Heart right ventricle (tissue), 16 donors: Measurements from ENCODE around the gene DCHS2. TPM values are rescaled to one million over a fixed set of nuclear protein-coding genes. Genes with fewer than 3 reads are reported as not detected.

Experiments
- ATAC-seq, 8 donors: fragments of 200-7000 bp; cut with Tn5 transposase; one replicate each; pipeline ENCODE4 v1.9.1; 2020; ENCODE audit warnings: mild to moderate bottlenecking in 8 of 8, moderate library complexity in 8 of 8, moderate number of reproducible peaks in 1 of 8
- DNase-seq, 2 donors: peaks; one replicate each; pipeline ENCODE4 v3.0.0-alpha.2; 2020
- H3K27ac ChIP-seq, 10 donors: fragments of 200-600 bp; sonication (generic) in 2 of 10; one replicate each; pipeline versions ENCODE4 v1.5.0 to v1.8.0; 2020 to 2022; ENCODE audit warnings: mild to moderate bottlenecking in 3 of 10
- H3K27me3 ChIP-seq, 7 donors: fragments of 200-600 bp; one replicate each; pipeline ENCODE4 v1.8.0; 2021 to 2022; ENCODE audit warnings: mild to moderate bottlenecking in 2 of 7
- H3K36me3 ChIP-seq, 9 donors: fragments of 200-600 bp; sonication (generic) in 1 of 9; one replicate each; pipeline versions ENCODE4 v1.5.0 to v1.8.0; 2020 to 2022; ENCODE audit warnings: mild to moderate bottlenecking in 2 of 9
- H3K4me1 ChIP-seq, 9 donors: fragments of 200-600 bp; sonication (generic) in 1 of 9; one replicate each; pipeline versions ENCODE4 v1.5.0 to v1.8.0; 2020 to 2022; ENCODE audit warnings: mild to moderate bottlenecking in 4 of 9
- H3K4me3 ChIP-seq, 10 donors: fragments of 200-600 bp; sonication (generic) in 2 of 10; one replicate each; pipeline versions ENCODE4 v1.5.0 to v1.8.0; 2020 to 2022; ENCODE audit warnings: mild to moderate bottlenecking in 7 of 10, moderate library complexity in 2 of 10
- H3K9me3 ChIP-seq, 11 donors: fragments of 200-600 bp in 10 of 11; sonication (generic) in 2 of 11; one replicate each; pipeline versions ENCODE4 v1.5.0 to v1.8.0; 2013 to 2022; ENCODE audit warnings: mild to moderate bottlenecking in 2 of 11, control low read depth in 1 of 11, moderate library complexity in 1 of 11
- WGBS, 2 donors: extraction: QIAGEN DNeasy Blood & Tissue Kit; methylation state at CpG; one replicate each; pipeline ENCODE4 v1.1.7; 2013; ENCODE audit warnings: inconsistent platforms in 1 of 2; 5-methylcytosine and 5-hydroxymethylcytosine counted together
- intact Hi-C, 10 donors: fragments of 100-400 bp; cut with DNase I; formaldehyde crosslinking; loops; one replicate each; pipeline versions ENCODE4 v1.11.1 to v1.14.2; 2022
- polyA plus RNA-seq, 2 donors: library from polyadenylated mRNA; stranded (reverse); fragments of 200-250 nt; gene quantifications; one replicate each; pipeline ENCODE4 v1.2.3, GENCODE V29; 2013
- total RNA-seq, 10 donors: library from RNA; stranded (reverse); fragmentation: NEBNext Ultra II Directional in 3 of 10; extraction: Animal tissue kit (Norgen Biotek cat#: 25700) in 3 of 10; gene quantifications; one replicate each; pipeline versions ENCODE4 v1.2.1 to v1.2.4, GENCODE V29; 2021 to 2023
- TF ChIP-seq, protein P1 (sequence below), 9 donors: fragments of 200-600 bp; sonication (generic) in 2 of 9; IDR thresholded peaks; one replicate each; pipeline versions ENCODE4 v1.5.0 to v1.8.0; 2021 to 2022; ENCODE audit warnings: antibody characterized with exemption in 9 of 9, mild to moderate bottlenecking in 5 of 9, moderate library complexity in 1 of 9
- donor health status: Arrhythmogenic right ventricular cardiomyopathy.
- donor health status: ischemic (EF 13 %, LVEDD 7.1; RV severe dilation, severe dysfunction).
- donor health status: healthy with polysubstance abuse.
- donor health status: DM: no; HTN: yes; CAD: no.
- donor health status: DM: no; HTN: no; CAD: no.
- donor health status: ischemic (EF 25% LVEDD 6.9; RV normal size, moderate dysfunction).
- donor health status: ischemic (EF 25% LVEDD 5.7; RV mildly dilated, moderate dysfunction).
- donor health status: healthy.
- donor health status: DM: yes; HTN: yes; CAD: no.
- donor health status: Ischemic cardiomyopathy.
- donor health status: ischemic (EF 35%, LVEDD 5.7; RV mildly dilated, moderate dysfunction).
- donor health status: nonischemic (EF 11% LVEDD 7.7; RV severe dilation, severe dysfunction).
- donor health status: DM: yes; HTN: yes; CAD: no.
- donor health status: PGD.
- donor health status: ischemic (EF 29% LVEDD 5.4; RV normal size, mild dysfunction).
- donor health status: nonischemic (EF 23%, LVEDD 6.1; RV moderate dilation, normal function).

DCHS2 gene
- total and polyA plus RNA-seq, 12 donors = under 0.01 to 0.14 (median 0.04) TPM; not detected in 7

GRCh38 chr4:154341448-154341847 is 150.2 kb downstream of the DCHS2 start:
- Histone ChIP-seq H3K9me3 (peaks cover 0 to 7% (median 0%) of the 10 kb centered on the region in 11 donors), H3K27me3 (peaks cover 0 to 10% (median 0%) of the 10 kb centered on the region in 7 donors), H3K27ac (no peak overlapping the region), H3K4me3 (no peak overlapping the region), H3K36me3 (no peaks in the 10 kb centered on the region), H3K4me1 (no peaks in the 10 kb centered on the region)
- ATAC-seq = no peak
- DNase-seq = no peak
- TF ChIP-seq, protein P1, sequence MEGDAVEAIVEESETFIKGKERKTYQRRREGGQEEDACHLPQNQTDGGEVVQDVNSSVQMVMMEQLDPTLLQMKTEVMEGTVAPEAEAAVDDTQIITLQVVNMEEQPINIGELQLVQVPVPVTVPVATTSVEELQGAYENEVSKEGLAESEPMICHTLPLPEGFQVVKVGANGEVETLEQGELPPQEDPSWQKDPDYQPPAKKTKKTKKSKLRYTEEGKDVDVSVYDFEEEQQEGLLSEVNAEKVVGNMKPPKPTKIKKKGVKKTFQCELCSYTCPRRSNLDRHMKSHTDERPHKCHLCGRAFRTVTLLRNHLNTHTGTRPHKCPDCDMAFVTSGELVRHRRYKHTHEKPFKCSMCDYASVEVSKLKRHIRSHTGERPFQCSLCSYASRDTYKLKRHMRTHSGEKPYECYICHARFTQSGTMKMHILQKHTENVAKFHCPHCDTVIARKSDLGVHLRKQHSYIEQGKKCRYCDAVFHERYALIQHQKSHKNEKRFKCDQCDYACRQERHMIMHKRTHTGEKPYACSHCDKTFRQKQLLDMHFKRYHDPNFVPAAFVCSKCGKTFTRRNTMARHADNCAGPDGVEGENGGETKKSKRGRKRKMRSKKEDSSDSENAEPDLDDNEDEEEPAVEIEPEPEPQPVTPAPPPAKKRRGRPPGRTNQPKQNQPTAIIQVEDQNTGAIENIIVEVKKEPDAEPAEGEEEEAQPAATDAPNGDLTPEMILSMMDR (IDR thresholded peaks at IDR 0.05) = no peak
- intact Hi-C loops = no loop called here
- WGBS, 2 donors = 96 to 98% methylated on average over 3 of the region's 3 CpGs

DNA sequence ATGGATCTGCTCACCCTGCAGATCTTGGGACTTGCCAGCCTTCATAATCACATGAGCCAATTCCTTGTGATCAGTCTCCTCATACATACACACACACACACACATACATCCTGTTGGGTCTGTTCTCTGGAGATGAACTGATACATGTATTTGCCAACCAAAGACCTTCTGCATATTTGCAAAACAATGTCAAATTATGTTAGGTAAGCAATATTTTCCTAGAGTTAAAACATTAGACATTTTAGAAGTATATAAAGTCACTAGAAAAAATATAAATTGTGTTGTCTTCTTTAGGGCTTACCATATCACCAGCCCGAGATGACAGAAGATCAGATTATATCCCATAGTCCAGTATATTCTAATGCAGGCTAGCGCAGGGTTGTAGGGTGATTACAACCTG is 156.0 kb downstream of the DCHS2 start:
- 91% methylated on average over 2 of the region's 2 CpGs for WGBS, 2 donors

GRCh38 chr4:154332681-154333421 is 158.7 kb downstream of the DCHS2 start:
- DNase-seq (peak; percentile 5 to 11), ATAC-seq (peak in 7 of 8 donors; percentile 20 to 64 (median 47))
- intact Hi-C loops = loop anchor here in 1 of 10 donors (10.0 kb wide), 1 partner anchor 172 kb away; no protein-coding TSS in a partner anchor
- WGBS, 2 donors = 6 to 9% methylated on average over 48 of the region's 48 CpGs
- H3K27me3 ChIP-seq = peaks cover 0 to 46% (median 36%) of the 10 kb centered on the region in 7 donors
- no peak overlapping the region for H3K27ac ChIP-seq
- H3K36me3 ChIP-seq = no peaks in the 10 kb centered on the region
- TF ChIP-seq, protein P1 (IDR thresholded peaks at IDR 0.05) = peak in 1 of 9 donors; percentile 16
- H3K4me3 ChIP-seq = peak overlapping the region in 7 of 10 donors; percentile 1 to 36 (median 29)
- peaks cover 0 to 10% (median 6%) of the 10 kb centered on the region in 9 donors for H3K4me1 ChIP-seq
- no peaks in the 10 kb centered on the region for H3K9me3 ChIP-seq

More for the DNA sequence above, 156.0 kb downstream of the DCHS2 start:
- peaks cover 0 to 35% (median 30%) of the 10 kb centered on the region in 7 donors for H3K27me3 ChIP-seq
- H3K9me3 ChIP-seq = no peaks in the 10 kb centered on the region
- H3K27ac ChIP-seq = no peak overlapping the region
- peaks cover 0 to 10% (median 6%) of the 10 kb centered on the region in 9 donors for H3K4me1 ChIP-seq
- no peak overlapping the region for H3K4me3 ChIP-seq
- TF ChIP-seq, protein P1 (IDR thresholded peaks at IDR 0.05) = no peak
- DNase-seq (no peak), ATAC-seq (no peak)
- intact Hi-C loops = loop anchor here in 1 of 10 donors (10.0 kb wide), 1 partner anchor 169 kb away; no protein-coding TSS in a partner anchor
- no peaks in the 10 kb centered on the region for H3K36me3 ChIP-seq

DNA sequence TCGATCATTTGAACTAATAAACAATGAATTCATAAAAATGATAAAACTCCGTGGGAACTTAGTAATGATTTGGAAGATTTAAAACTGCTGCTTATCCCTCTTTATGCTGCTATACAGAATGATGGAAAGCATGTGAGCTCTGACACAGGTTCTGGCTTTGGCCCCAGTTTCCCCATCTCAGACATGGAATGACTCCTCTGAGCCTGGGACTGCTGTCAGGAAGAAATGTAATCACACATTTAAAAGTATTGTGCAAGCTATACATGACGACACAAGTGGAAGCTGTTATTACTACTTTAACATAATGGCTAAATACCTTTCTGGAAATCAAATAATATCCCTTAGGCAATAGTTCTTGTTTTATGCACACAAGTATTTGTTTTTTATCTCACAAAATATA is 161.7 kb downstream of the DCHS2 start:
- intact Hi-C loops = loop anchor here in 4 of 10 donors (2.0 to 10.0 kb wide), 2 partner anchors 175 to 177 kb away; no protein-coding TSS in a partner anchor
- Histone ChIP-seq H3K27me3 (peaks cover 0 to 52% (median 36%) of the 10 kb centered on the region in 7 donors), H3K4me1 (peaks cover 0 to 10% (median 6%) of the 10 kb centered on the region in 9 donors), H3K9me3 (peaks cover 0 to 6% (median 0%) of the 10 kb centered on the region in 11 donors), H3K4me3 (no peak overlapping the region), H3K27ac (no peak overlapping the region), H3K36me3 (no peaks in the 10 kb centered on the region)
- TF ChIP-seq, protein P1 (IDR thresholded peaks at IDR 0.05) = no peak
- DNase-seq (no peak), ATAC-seq (no peak)
- 51 to 65% methylated on average over 3 of the region's 3 CpGs for WGBS, 2 donors
